DND-41 (cell line): ENCODE measurements around the gene ITPR2.

ENCODE experiments used
- ATAC-seq: fragments of 200-7000 bp; cut with Tn5 transposase; 3 replicates; pipeline ENCODE4 v1.9.1; 2021; ENCODE audit warnings: low read depth; ENCODE audit not compliant: insufficient read depth
- DNase-seq: peaks from one replicate; pipeline ENCODE4 v3.0.0-alpha.2; 2020
- H2AFZ ChIP-seq: 2 replicates; pipeline ENCODE4 v1.6.0; 2012; ENCODE audit warnings: low read depth, low read length
- H3K27ac ChIP-seq: 2 replicates; pipeline ENCODE4 v1.5.1; 2012; ENCODE audit warnings: low read length, inconsistent platforms
- H3K27me3 ChIP-seq: fragments of 200-600 bp; sonication (generic); 2 replicates; pipeline ENCODE4 v1.6.0; 2012; ENCODE audit warnings: low read length, mild to moderate bottlenecking, inconsistent platforms; ENCODE audit not compliant: insufficient read depth, poor library complexity
- H3K36me3 ChIP-seq: 2 replicates; pipeline ENCODE4 v1.5.1; 2012; ENCODE audit warnings: low read length, inconsistent platforms; ENCODE audit not compliant: insufficient read depth
- H3K4me1 ChIP-seq: 2 replicates; pipeline ENCODE4 v1.5.1; 2012; ENCODE audit warnings: mild to moderate bottlenecking, low read length; ENCODE audit not compliant: insufficient read depth
- H3K4me2 ChIP-seq: 2 replicates; pipeline ENCODE4 v1.6.0; 2012; ENCODE audit warnings: mild to moderate bottlenecking, moderate library complexity, low read length, inconsistent platforms; ENCODE audit not compliant: insufficient read depth
- H3K4me3 ChIP-seq, 2 experiments: fragments of 200-600 bp in 1 of 2; shearing (Covaris generic) in 1 of 2; 2 replicates each; pipeline ENCODE4 v1.5.1; 2012 to 2016; ENCODE audit warnings: inconsistent platforms in 2 of 2, low read length in 2 of 2, mild to moderate bottlenecking in 2 of 2, low read depth in 1 of 2, moderate library complexity in 1 of 2
- H3K79me2 ChIP-seq: 2 replicates; pipeline ENCODE4 v1.6.0; 2012; ENCODE audit warnings: low read length, inconsistent platforms; ENCODE audit not compliant: insufficient read depth
- H3K9ac ChIP-seq: 2 replicates; pipeline ENCODE4 v1.6.0; 2012; ENCODE audit warnings: low read depth, mild to moderate bottlenecking, inconsistent platforms, low read length, moderate library complexity
- H3K9me3 ChIP-seq: 2 replicates; pipeline ENCODE4 v1.5.1; 2012; ENCODE audit warnings: low read length, moderate library complexity, mild to moderate bottlenecking, inconsistent platforms; ENCODE audit not compliant: insufficient read depth, severe bottlenecking
- H4K20me1 ChIP-seq: 2 replicates; pipeline ENCODE4 v1.6.0; 2012; ENCODE audit warnings: low read length; ENCODE audit not compliant: insufficient read depth
- CTCF ChIP-seq: IDR thresholded peaks from 2 replicates; pipeline ENCODE4 v1.5.1; 2012; ENCODE audit warnings: borderline replicate concordance, low read length, moderate library complexity, mild to moderate bottlenecking; ENCODE audit not compliant: poor library complexity, severe bottlenecking; ENCODE audit errors: extremely low read depth
- EZH2 ChIP-seq: IDR thresholded peaks from 3 replicates; pipeline ENCODE4 v1.6.1; 2012; ENCODE audit warnings: borderline replicate concordance, low read depth, mild to moderate bottlenecking, moderate library complexity, low read length, inconsistent platforms; ENCODE audit not compliant: severe bottlenecking

The ITPR2 gene

DNA sequence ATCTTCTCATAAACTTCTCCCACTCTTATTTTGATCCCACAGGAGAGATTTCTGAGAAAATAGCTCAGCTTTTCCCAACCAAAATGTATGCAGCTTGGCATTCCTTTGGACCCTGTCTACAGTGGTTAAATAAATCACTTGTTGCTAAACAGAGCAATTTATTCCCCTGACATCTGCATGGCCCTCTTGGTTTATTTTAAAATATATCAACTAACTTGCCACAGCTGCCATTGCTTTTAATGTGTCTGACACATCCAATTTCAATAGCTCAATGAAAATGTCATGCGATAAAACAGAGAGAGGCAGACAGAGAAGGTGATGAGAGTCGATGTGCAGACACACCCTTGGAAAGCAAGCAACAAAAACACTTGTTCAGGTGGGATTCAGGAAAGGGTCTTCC lies 509.3 kb downstream of the ITPR2 start:
- ATAC-seq (no peak), DNase-seq (no peak)
- no peak overlapping the region for H2AFZ ChIP-seq
- H3K27me3 ChIP-seq = no peaks in the 10 kb centered on the region
- no peaks in the 10 kb centered on the region for H3K4me1 ChIP-seq
- no peak overlapping the region for H3K4me3 ChIP-seq
- H3K9me3 ChIP-seq = no peaks in the 10 kb centered on the region
- no peak overlapping the region for H3K27ac ChIP-seq
- H3K36me3 ChIP-seq = no peaks in the 10 kb centered on the region
- H4K20me1 ChIP-seq = no peaks in the 10 kb centered on the region
- H3K4me2 ChIP-seq = no peak overlapping the region
- H3K79me2 ChIP-seq = no peaks in the 10 kb centered on the region
- TF ChIP-seq CTCF (no peak), EZH2 (no peak)
- no peak overlapping the region for H3K9ac ChIP-seq

DNA sequence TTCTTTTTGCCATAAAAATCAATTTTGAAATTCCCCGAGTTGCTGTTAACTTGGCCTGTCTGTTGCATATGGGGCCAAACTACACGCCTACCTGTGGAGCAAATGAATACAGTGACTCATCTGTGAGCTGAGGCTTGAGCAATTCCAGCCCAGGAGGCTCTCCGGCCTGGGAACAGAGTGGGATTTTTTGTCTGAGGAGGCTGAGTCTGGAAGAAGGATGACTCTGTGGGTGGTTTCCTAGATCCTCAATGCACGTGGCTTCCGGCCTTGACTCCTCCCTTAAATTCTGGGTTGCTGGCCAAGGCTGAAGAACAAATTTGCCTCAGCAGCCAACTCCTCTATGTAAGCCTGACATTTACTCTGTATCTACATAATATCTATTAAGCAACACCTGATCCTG lies 513.5 kb downstream of the ITPR2 start:
- Histone ChIP-seq H3K9ac (no peak overlapping the region), H3K36me3 (no peaks in the 10 kb centered on the region), H3K4me3 (no peak overlapping the region), H3K79me2 (no peaks in the 10 kb centered on the region), H3K27ac (no peak overlapping the region), H3K9me3 (no peaks in the 10 kb centered on the region), H2AFZ (no peak overlapping the region), H4K20me1 (no peaks in the 10 kb centered on the region), H3K4me1 (no peaks in the 10 kb centered on the region), H3K27me3 (no peaks in the 10 kb centered on the region), H3K4me2 (no peak overlapping the region)
- DNase-seq (no peak), ATAC-seq (no peak)
- TF ChIP-seq CTCF (no peak), EZH2 (no peak)

DNA sequence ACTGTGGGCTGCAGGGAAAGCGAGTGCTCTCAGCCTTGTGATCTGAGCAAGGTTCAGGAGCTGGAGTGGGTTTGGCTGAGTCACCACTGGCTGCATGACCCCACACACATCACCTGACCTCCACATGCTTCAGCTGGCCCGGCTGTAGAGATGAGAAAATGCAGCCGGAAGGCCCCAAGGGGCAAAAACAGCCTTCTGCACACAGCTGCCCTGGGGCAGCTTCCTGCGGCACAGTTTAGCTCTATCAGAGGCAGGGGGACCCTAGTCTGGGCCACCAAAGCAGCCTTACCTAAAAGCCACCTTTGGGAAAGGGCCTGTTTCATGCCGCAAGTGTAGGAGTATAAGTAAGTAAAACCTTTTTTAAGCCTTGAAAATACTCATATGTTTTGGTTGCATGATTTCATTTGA lies 514.3 kb downstream of the ITPR2 start:
- Histone ChIP-seq H3K4me2 (no peak overlapping the region), H4K20me1 (no peaks in the 10 kb centered on the region), H3K9ac (no peak overlapping the region), H3K79me2 (no peaks in the 10 kb centered on the region), H3K4me3 (no peak overlapping the region), H3K27ac (no peak overlapping the region), H3K27me3 (no peaks in the 10 kb centered on the region), H3K36me3 (no peaks in the 10 kb centered on the region), H3K9me3 (no peaks in the 10 kb centered on the region), H2AFZ (no peak overlapping the region), H3K4me1 (no peaks in the 10 kb centered on the region)
- DNase-seq = no peak
- no peak for ATAC-seq
- TF ChIP-seq EZH2 (no peak), CTCF (no peak)
